HEK293T (cell line): ENCODE measurements around the gene HSD17B11.
"Not testable (repeated sequence)": the region's sequence is repeated elsewhere in the genome, so short reads cannot be mapped to it uniquely, and the experiment has no call there.

Source experiments
- BHLHE40 ChIP-seq: fragments of 450-650 bp; IDR thresholded peaks from 2 replicates; pipeline ENCODE4 v1.6.1; 2016; ENCODE audit warnings: mild to moderate bottlenecking, moderate library complexity, borderline replicate concordance
- FOXA1 ChIP-seq: fragments of 450-650 bp; IDR thresholded peaks from 2 replicates; pipeline ENCODE4 v1.6.1; 2016; ENCODE audit warnings: mild to moderate bottlenecking
- FOXM1 ChIP-seq: fragments of 450-650 bp; IDR thresholded peaks from 2 replicates; pipeline ENCODE4 v1.6.1; 2017; ENCODE audit warnings: mild to moderate bottlenecking, borderline replicate concordance
- NFRKB ChIP-seq: fragments of 450-650 bp; IDR thresholded peaks from 2 replicates; pipeline ENCODE4 v1.6.1; 2016; ENCODE audit warnings: mild to moderate bottlenecking, moderate library complexity
- PKNOX1 ChIP-seq: fragments of 450-650 bp; IDR thresholded peaks from 2 replicates; pipeline ENCODE4 v1.6.1; 2016

GRCh38 chr4:87418410-87418809 lies 27.4 kb upstream of the HSD17B11 start:
- TF ChIP-seq FOXM1, PKNOX1, BHLHE40, FOXA1, NFRKB: not testable (repeated sequence)
